ENCODE measurements around the gene SLC22A5. TPM values are rescaled to one million over a fixed set of nuclear protein-coding genes. Genes with fewer than 3 reads are reported as not detected.
"Not testable (repeated sequence)": the region's sequence is repeated elsewhere in the genome, so short reads cannot be mapped to it uniquely, and the experiment has no call there.

Gene SLC22A5
- total RNA-seq, 2 donors from 2014 or later, result 7.0 to 7.4 TPM

DNA sequence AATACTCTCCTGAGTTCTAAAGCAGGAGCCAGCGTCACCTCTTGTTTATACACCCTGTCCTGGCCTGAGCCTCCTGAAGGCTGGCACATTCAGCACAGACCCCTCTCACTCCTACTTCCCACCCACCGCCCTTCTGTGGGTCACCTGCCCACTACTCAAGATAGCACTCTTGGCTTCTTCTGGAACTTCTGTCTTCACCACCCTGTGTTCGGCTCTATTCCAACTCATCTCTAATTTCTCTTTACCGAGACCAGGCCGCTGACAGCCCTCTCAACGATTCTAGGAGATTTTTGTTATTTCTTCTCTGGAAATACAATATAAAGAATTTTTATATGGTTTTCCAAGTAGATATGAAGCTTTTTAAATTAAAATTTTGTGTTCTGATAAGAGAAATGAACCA, 63.6 kb downstream of the SLC22A5 start:
- H3K36me3 Mint-ChIP-seq (ENCODE audit: insufficient read depth in 2 of 2), result peaks cover 2 to 4% of the 10 kb centered on the region in 2 donors
- H3K4me1 Mint-ChIP-seq (ENCODE audit: low read depth), result peaks cover 86% of the 10 kb centered on the region
- peak overlapping the region in 1 of 2 donors; percentile 51 for H3K4me3 Mint-ChIP-seq
- H3K9me3 Mint-ChIP-seq, result no peaks in the 10 kb centered on the region
- peak overlapping the region; percentile 83 for H3K27ac Mint-ChIP-seq
- no peaks in the 10 kb centered on the region for H3K27me3 Mint-ChIP-seq (ENCODE audit: low read depth)
- DNase-seq (no peak), ATAC-seq (replicated peaks in 1 of 2) (no peak)

DNA sequence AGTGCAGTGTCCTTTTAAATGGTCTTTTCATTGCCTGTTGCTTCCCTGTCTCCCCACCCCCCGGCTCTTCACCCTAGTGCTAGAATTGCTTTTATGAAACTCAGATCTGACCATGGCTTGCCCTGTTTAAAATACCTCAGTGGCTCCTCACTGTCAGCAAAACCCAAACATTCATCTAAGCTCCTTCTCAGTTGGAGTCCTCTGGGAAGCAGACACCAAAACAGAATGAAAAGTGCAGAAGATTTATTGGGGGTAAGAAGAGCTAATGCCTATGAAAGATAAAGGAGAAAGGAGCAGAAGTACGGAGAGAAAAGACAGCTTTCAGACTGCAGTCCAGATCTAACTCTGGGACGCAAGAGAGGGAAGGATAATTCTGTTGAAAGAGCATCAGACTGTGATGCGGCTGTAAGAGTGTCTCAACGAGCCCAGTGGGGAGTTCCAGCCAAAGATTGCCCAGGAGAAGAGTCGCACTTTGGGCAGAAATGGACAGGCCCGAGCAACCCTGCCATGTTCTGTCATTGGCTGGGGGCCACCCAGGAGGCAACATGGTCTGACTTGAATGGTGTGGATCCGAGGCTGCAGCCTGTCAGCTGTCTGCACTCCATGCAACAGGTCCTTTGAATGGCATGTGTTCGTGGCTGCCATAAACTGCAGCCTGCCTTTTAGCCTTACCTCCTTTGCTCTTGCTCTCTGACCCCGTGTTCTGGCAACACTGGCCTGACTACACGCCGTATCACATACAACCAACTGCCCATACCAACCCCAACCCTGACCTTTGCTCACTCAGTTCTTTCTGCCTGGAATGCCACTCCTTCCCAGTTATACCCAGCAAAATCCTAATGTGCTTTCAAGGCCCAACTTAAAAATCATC, 65.1 kb downstream of the SLC22A5 start:
- Mint-ChIP-seq H3K4me1 (ENCODE audit: low read depth) (peaks cover 84% of the 10 kb centered on the region), H3K9me3 (no peaks in the 10 kb centered on the region), H3K27me3 (ENCODE audit: low read depth) (no peaks in the 10 kb centered on the region), H3K27ac (peak overlapping the region; percentile 11), H3K36me3 (ENCODE audit: insufficient read depth in 2 of 2) (peaks cover 2 to 4% of the 10 kb centered on the region in 2 donors), H3K4me3 (no peak overlapping the region)
- no peak for DNase-seq
- ATAC-seq (replicated peaks in 1 of 2), result no peak

DNA sequence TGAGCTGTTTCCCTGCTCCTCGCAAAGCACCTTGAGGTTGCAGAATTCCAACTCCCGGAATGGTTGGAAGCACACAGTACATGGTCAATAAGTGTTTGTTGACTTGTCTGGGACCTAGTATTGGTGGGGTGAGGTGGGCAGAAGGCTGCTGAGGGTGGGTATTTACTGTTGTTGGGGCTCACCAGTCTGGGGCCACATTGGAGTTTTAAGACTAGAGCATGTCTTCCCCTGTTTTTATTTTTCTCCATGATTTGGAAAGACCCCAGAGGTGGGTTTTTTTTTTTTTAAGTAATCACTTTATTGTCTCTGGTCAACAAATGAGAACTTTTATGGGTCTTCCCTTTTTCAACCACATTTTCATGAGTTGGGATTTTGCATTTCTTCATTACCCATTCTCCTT, 65.9 kb downstream of the SLC22A5 start:
- H3K27ac Mint-ChIP-seq, result peak overlapping the region; percentile 64
- peaks cover 84% of the 10 kb centered on the region for H3K4me1 Mint-ChIP-seq (ENCODE audit: low read depth)
- no peaks in the 10 kb centered on the region for H3K27me3 Mint-ChIP-seq (ENCODE audit: low read depth)
- H3K36me3 Mint-ChIP-seq (ENCODE audit: insufficient read depth in 2 of 2), result peaks cover 1 to 2% of the 10 kb centered on the region in 2 donors
- ATAC-seq (replicated peaks in 1 of 2) (no peak), DNase-seq (no peak)
- no peak overlapping the region for H3K4me3 Mint-ChIP-seq
- no peaks in the 10 kb centered on the region for H3K9me3 Mint-ChIP-seq

DNA sequence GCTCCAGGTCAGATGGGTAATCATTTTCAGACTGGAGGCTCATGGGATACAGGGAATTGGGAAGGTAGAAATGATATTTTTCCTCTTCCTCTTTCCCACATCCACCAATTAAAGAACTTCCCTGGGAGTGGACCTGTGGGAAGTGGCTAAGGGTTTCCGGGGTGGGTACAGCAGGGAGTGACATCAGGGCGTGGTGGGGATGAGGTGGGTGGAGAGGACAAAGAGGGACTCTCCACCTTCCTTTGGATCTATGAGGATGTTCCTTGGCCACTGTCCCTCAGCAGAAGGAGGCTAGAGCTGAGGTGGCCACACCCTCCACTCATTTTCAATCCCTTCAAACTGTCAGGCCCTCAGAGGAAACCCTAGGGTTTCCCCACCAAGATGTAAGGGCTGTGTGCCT, 66.4 kb downstream of the SLC22A5 start:
- ATAC-seq (replicated peaks in 1 of 2), result no peak
- H3K27ac Mint-ChIP-seq, result peak overlapping the region; percentile 64
- peaks cover 83% of the 10 kb centered on the region for H3K4me1 Mint-ChIP-seq (ENCODE audit: low read depth)
- no peaks in the 10 kb centered on the region for H3K27me3 Mint-ChIP-seq (ENCODE audit: low read depth)
- H3K9me3 Mint-ChIP-seq, result no peaks in the 10 kb centered on the region
- no peak overlapping the region for H3K4me3 Mint-ChIP-seq
- H3K36me3 Mint-ChIP-seq (ENCODE audit: insufficient read depth in 2 of 2), result peaks cover 0 to 2% of the 10 kb centered on the region in 2 donors
- no peak for DNase-seq

DNA sequence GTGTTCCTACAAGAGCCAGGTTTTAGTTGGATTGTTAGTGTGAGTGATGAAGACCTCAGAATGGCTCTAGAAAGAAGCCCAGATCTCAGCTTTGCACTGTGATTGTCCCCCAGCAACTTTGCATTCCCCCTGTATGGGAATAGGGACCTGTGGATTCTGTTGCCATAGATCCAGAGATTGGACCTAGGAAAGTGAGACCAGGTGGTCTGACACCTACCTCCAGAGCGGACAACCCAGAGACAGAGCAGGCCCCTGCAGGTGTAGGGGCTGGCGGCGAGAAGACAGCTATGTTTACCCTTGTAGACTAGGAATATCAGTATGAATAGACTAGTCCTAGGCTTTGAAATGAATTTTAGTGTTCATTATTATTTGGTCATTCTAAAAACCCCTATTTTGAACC, 67.4 kb downstream of the SLC22A5 start:
- DNase-seq (no peak), ATAC-seq (replicated peaks in 1 of 2) (peak; percentile 10 to 17)
- no peaks in the 10 kb centered on the region for H3K27me3 Mint-ChIP-seq (ENCODE audit: low read depth)
- H3K36me3 Mint-ChIP-seq (ENCODE audit: insufficient read depth in 2 of 2), result peaks cover 0 to 2% of the 10 kb centered on the region in 2 donors
- H3K9me3 Mint-ChIP-seq, result no peaks in the 10 kb centered on the region
- H3K27ac Mint-ChIP-seq, result peak overlapping the region; percentile 93
- peaks cover 83% of the 10 kb centered on the region for H3K4me1 Mint-ChIP-seq (ENCODE audit: low read depth)
- peak overlapping the region; percentile 72 to 83 for H3K4me3 Mint-ChIP-seq

DNA sequence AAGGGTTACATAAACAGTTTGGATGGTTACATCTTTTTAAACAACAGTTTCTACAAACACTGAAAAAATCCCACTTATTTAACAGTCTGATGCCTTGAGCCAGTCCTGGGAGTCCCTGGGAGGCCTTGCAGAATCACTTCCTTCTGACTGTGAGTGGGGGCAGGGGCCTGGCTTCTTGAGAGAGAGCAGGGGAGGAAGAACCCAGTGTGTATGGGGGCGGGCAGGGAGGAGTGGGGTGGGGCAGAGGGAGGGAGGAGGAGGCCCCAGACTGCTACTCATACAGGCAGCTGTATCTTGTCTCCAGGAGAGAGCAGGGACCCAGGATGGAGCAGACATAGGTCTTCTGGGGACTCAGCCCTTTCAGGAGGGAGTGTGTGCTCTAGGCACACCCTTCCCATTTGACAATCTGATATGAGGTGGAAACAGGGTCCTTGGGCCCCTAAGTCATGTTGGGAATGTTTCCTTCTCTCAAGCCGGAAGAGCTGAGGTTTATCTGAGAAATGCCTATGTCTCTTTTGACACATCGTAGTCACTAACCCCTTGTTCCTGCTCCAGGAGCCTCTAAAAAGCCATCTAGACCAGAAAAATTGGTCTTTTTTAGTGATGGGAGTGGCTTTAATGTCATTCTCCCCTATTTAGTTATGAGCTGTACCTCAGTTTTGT, 68.2 kb downstream of the SLC22A5 start:
- Mint-ChIP-seq H3K9me3 (no peaks in the 10 kb centered on the region), H3K4me1 (ENCODE audit: low read depth) (peaks cover 83% of the 10 kb centered on the region), H3K4me3 (peak overlapping the region; percentile 72 to 83), H3K27ac (peak overlapping the region; percentile 93), H3K36me3 (ENCODE audit: insufficient read depth in 2 of 2) (peaks cover 0 to 2% of the 10 kb centered on the region in 2 donors), H3K27me3 (ENCODE audit: low read depth) (no peaks in the 10 kb centered on the region)
- ATAC-seq (replicated peaks in 1 of 2), result peak; percentile 82 to 86
- peak; percentile 62 to 66 for DNase-seq

DNA sequence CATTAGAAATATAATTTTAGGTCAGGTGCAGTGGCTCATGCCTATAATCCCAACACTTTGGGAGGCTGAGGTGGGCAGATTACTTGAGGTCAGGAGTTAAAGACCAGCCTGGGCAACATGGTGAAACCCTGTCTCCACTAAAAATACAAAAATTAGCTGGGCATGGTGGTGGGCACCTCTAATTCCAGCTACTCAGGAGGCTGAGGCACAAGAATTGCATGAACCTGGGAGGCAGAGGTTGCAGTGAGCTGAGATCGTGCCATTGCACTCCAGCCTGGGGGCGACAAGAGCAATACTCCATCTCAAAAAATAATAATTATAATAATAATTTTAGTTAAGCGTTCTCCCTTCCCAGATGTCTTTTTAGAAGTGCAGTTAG, 68.7 kb downstream of the SLC22A5 start:
- ATAC-seq (replicated peaks in 1 of 2); H3K27me3 Mint-ChIP-seq (ENCODE audit: low read depth); H3K36me3 Mint-ChIP-seq (ENCODE audit: insufficient read depth in 2 of 2); DNase-seq; H3K9me3 Mint-ChIP-seq: not testable (repeated sequence)
- peaks cover 84% of the 10 kb centered on the region for H3K4me1 Mint-ChIP-seq (ENCODE audit: low read depth)
- H3K27ac Mint-ChIP-seq, result peak overlapping the region; percentile 93
- H3K4me3 Mint-ChIP-seq, result peak overlapping the region; percentile 72 to 83

DNA sequence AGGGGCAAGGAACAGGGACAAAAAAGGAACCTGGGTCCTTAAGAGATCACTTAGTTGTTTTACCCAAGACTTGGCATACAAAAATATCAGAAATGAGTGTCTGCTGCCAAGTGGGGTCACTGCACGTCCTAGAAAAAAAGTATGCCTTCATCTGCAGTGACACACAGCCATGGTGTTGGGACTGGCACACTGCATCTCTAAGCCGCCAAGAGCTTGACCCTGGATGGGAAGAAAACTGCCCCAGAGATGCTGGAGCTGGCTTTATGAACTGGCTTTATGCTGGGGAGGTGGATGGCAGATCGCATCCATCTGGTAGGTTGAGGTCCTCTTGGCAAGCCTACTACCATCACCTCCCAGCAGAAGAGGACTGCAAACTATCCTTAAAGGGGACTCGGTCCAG, 69.4 kb downstream of the SLC22A5 start:
- peak overlapping the region; percentile 85 for H3K27ac Mint-ChIP-seq
- H3K9me3 Mint-ChIP-seq, result no peaks in the 10 kb centered on the region
- no peaks in the 10 kb centered on the region for H3K27me3 Mint-ChIP-seq (ENCODE audit: low read depth)
- H3K36me3 Mint-ChIP-seq (ENCODE audit: insufficient read depth in 2 of 2), result peaks cover 0 to 2% of the 10 kb centered on the region in 2 donors
- H3K4me1 Mint-ChIP-seq (ENCODE audit: low read depth), result peaks cover 85% of the 10 kb centered on the region
- DNase-seq (no peak), ATAC-seq (replicated peaks in 1 of 2) (peak in 1 of 2 donors; percentile 15)
- peak overlapping the region; percentile 48 to 61 for H3K4me3 Mint-ChIP-seq

DNA sequence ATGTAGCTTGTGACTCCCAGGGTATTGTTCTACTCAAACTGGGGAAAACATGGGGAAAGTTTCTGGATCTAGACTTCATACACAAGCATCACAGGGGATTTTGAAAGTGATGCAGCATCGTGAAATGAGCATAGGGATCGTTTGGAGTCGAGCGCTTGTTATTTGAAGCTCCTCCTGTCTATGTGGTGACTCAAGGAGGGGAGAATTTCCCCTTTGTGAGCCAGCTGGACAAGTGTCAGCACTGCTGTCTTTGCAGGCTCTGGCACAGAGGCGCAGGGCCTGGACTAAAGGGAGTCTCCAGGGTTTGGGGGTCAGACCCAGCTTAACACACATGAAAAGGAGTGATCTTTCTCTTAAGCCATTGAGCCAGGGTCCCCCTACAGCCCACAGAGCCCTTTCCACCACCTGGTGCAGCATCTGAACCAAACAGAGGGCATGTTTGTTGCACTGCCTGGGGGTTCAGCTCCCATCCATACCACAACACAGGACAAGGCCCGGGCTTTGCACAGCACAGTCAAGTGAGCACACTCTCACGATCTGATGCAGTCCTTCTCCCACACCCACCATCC, 70.1 kb downstream of the SLC22A5 start:
- H3K9me3 Mint-ChIP-seq, result no peaks in the 10 kb centered on the region
- peaks cover 85% of the 10 kb centered on the region for H3K4me1 Mint-ChIP-seq (ENCODE audit: low read depth)
- no peaks in the 10 kb centered on the region for H3K27me3 Mint-ChIP-seq (ENCODE audit: low read depth)
- DNase-seq (no peak), ATAC-seq (replicated peaks in 1 of 2) (peak; percentile 57 to 63)
- peak overlapping the region; percentile 48 to 61 for H3K4me3 Mint-ChIP-seq
- peak overlapping the region; percentile 85 for H3K27ac Mint-ChIP-seq
- H3K36me3 Mint-ChIP-seq (ENCODE audit: insufficient read depth in 2 of 2), result peaks cover 0 to 2% of the 10 kb centered on the region in 2 donors

DNA sequence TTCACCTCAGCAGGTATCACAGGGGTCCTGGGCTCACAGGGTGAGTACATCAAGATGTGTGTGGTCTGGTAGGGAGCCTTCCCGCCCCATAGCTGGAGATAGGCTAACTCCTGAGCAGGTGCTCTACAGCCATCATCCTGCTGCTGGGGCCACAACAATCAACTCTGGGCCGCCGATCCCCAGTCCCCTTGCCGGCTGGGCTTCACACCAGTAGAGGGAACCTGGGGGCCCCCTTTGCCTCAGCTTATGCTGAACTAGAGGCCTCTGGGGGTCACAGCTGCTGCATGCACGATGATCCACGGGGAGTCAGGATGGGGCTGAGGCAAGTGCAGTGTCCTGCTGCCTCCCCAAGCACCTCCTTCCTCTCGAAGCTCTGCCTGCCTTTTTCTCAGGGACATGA, 74.6 kb downstream of the SLC22A5 start:
- Mint-ChIP-seq H3K36me3 (ENCODE audit: insufficient read depth in 2 of 2) (peaks cover 8 to 13% of the 10 kb centered on the region in 2 donors), H3K4me3 (no peak overlapping the region), H3K4me1 (ENCODE audit: low read depth) (peaks cover 77% of the 10 kb centered on the region), H3K27me3 (ENCODE audit: low read depth) (no peaks in the 10 kb centered on the region), H3K27ac (no peak overlapping the region), H3K9me3 (peaks cover 0 to 3% of the 10 kb centered on the region in 2 donors)
- DNase-seq, result no peak
- ATAC-seq (replicated peaks in 1 of 2), result no peak

Other genes starting within 250 kb of the SLC22A5 start
- 1 to 10 TPM; 3.2 to 5.9 TPM for gene P4HA2, start 141.9 kb upstream of the SLC22A5 start, total RNA-seq
- 1 to 10 TPM in 1 of 2 donors, under 1 TPM in 1; 0.79 to 1.2 TPM for gene PDLIM4, start 112.0 kb upstream of the SLC22A5 start, total RNA-seq
- gene SLC22A4, start 75.3 kb upstream of the SLC22A5 start, total RNA-seq, result 1 to 10 TPM; 1.8 to 2.9 TPM
- 100 to 1,000 TPM; 212 to 226 TPM for gene IRF1, start 121.1 kb downstream of the SLC22A5 start, total RNA-seq
- 1 to 10 TPM; 1.3 to 2.1 TPM for gene IL5, start 173.8 kb downstream of the SLC22A5 start, total RNA-seq
- 10 to 100 TPM; 42.1 to 46.1 TPM for gene RAD50, start 187.3 kb downstream of the SLC22A5 start, total RNA-seq

All from activated T-cell treated with anti-CD3 and anti-CD28 coated beads, Interleukin-2, amount 50 U/mL, for 72 hours (primary cell).